Measurements from ENCODE around the gene CD5L.

DNA sequence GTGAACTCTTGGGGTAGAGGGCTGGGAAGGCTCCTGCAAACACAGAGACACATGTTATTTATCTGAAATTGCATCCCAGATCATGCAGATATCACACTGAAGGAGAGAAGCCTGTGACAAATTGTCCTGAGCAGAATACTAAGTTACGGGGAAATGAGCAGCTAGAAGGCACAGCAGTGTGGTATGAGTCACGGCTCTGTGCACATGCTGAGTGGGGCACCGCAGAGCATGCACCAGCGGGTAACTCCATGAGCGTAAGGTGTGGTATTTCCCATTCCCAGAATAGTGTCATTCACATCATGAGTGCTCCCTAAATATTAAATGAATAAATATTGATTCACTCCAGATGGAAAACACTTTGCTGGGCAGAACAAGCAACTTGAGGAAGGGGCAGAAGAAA, 43.4 kb downstream of the CD5L start:
- TF ChIP-seq POLR2A (IDR thresholded peaks at IDR 0.05): no peak
- no peak for TF ChIP-seq CTCF (IDR thresholded peaks at IDR 0.05)
